ENCODE results near the gene KPTN. TPM values are rescaled to one million over a fixed set of nuclear protein-coding genes. Genes with fewer than 3 reads are reported as not detected.

Gene KPTN
- polyA plus RNA-seq, 1 donor (not counting 4 experiments of a cell fraction or from before 2014, with no cell fraction given), result 7.3 TPM

DNA sequence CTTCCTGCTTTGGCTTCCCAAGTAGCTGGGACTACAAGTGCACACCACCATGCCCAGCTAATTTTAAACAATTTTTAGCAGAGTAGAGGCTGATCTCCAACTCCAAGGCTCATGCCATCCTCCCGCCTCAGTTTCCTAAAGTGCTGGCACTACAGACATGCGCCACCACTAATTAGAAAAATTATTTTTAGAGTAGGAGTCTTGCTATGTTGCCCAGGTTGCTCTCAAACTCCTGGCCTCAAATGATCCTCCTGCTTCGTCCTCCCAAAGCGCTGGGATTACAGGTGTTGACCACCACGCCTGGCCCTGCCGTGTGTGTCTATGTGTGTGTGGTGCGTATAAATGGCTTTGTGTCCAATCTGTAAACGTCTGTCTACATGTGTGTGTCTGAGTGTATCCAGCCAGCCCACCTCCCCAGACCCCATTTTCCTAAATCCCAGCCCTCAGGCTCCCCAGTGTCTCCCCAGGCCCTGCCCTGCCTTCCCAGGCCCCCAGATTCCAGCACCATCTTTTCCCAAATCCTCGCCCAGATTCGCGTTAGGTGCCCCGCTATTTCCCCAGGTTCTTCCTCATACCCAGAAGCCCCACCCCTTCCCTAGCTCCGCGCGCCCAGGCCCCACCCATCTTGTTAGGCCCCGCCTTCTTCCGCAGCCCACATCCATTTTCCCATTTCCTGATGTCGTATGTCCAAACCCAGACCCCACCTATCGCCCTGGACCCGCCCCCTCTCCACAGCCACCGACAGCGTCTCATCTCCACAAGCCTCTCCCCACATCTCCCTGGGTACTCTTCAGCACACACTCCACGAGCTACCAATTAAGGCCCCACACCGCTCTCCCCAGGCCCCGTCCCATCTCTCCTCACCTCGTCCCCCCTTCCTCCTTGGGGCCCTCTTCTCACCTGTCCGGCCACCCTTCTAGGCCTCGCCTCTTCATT lies 37.2 kb downstream of the KPTN start:
- Histone ChIP-seq H3K9me1 (ENCODE audit: control insufficient read depth, extremely low read depth, insufficient read depth, low read length) (no peaks in the 10 kb centered on the region), H3K4me2 (ENCODE audit: control insufficient read depth, extremely low read depth, insufficient read depth, low read depth, low read length) (peak overlapping the region; percentile 25), H4K20me1 (ENCODE audit: control insufficient read depth, extremely low read depth, insufficient read depth, low read length) (peaks cover 2% of the 10 kb centered on the region), H3K4me1 (ENCODE audit: control insufficient read depth, extremely low read depth, insufficient read depth, low read length) (peaks cover 3% of the 10 kb centered on the region), H3K4me3 (ENCODE audit: control insufficient read depth in 2 of 3, extremely low read depth in 1 of 3, insufficient read depth in 2 of 3, low read depth in 1 of 3, low read length in 3 of 3) (peak overlapping the region in 1 of 3 experiments; percentile 36), H2AFZ (ENCODE audit: control insufficient read depth, low read length) (no peak overlapping the region), H3K79me2 (ENCODE audit: control insufficient read depth, insufficient read depth, low read length) (no peaks in the 10 kb centered on the region), H3K27ac (ENCODE audit: control insufficient read depth, insufficient read depth, low read length) (no peak overlapping the region), H3K36me3 (ENCODE audit: control insufficient read depth in 2 of 2, extremely low read depth in 1 of 2, insufficient read depth in 2 of 2, low read length in 2 of 2) (no peaks in the 10 kb centered on the region), H3K9ac (ENCODE audit: control insufficient read depth, extremely low read depth, insufficient read depth, low read length) (no peak overlapping the region), H3K9me3 (ENCODE audit: control insufficient read depth, low read depth, low read length) (no peaks in the 10 kb centered on the region), H3K27me3 (ENCODE audit: control insufficient read depth, extremely low read depth, insufficient read depth, low read length) (peaks cover 65% of the 10 kb centered on the region)
- DNase-seq (ENCODE audit: low read depth, low spot score) (no peak), FAIRE-seq (no peak)
- no peak for TF ChIP-seq EZH2 (IDR thresholded peaks at IDR 0.05; ENCODE audit: low read length)
- TF ChIP-seq, protein P1, sequence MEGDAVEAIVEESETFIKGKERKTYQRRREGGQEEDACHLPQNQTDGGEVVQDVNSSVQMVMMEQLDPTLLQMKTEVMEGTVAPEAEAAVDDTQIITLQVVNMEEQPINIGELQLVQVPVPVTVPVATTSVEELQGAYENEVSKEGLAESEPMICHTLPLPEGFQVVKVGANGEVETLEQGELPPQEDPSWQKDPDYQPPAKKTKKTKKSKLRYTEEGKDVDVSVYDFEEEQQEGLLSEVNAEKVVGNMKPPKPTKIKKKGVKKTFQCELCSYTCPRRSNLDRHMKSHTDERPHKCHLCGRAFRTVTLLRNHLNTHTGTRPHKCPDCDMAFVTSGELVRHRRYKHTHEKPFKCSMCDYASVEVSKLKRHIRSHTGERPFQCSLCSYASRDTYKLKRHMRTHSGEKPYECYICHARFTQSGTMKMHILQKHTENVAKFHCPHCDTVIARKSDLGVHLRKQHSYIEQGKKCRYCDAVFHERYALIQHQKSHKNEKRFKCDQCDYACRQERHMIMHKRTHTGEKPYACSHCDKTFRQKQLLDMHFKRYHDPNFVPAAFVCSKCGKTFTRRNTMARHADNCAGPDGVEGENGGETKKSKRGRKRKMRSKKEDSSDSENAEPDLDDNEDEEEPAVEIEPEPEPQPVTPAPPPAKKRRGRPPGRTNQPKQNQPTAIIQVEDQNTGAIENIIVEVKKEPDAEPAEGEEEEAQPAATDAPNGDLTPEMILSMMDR (optimal IDR thresholded peaks at IDR 0.05 in 1 of 3, IDR thresholded peaks at IDR 0.05 in 1 of 3, conservative IDR thresholded peaks at IDR 0.05 in 1 of 3; ENCODE audit: extremely low read depth in 1 of 3, insufficient read depth in 2 of 3, low read length in 3 of 3), result no peak
- dilution Hi-C loops (cut with MboI; ENCODE audit: extremely low pct_ligation_motif_present, low sequenced_read_pairs), result no loop called here

DNA sequence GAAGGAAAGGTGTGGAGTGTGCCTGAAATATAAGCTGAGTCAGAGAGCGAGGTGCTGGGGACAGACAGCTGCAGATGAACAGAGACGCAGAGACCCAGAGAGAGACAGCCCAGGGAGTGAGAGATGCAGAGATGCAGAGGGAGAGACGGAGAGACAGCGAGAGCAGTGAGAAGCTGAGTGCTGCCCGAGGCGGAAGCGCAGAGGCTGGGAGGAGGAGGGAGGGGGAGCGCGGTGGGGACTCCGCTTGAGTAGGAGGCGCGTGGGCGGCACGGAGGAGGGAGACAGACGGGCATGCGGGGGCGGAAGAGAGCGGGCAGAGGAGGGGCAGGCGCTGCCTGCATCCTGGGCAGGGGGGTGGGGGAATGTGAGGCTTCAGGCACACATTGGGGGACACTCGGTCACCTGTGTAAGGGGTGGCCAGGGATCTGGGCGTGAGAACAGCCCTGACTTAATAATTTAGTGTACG lies 38.0 kb downstream of the KPTN start:
- dilution Hi-C loops (cut with MboI; ENCODE audit: extremely low pct_ligation_motif_present, low sequenced_read_pairs), result no loop called here
- DNase-seq (ENCODE audit: low read depth, low spot score) (no peak), FAIRE-seq (no peak)
- TF ChIP-seq, protein P1 (optimal IDR thresholded peaks at IDR 0.05 in 1 of 3, IDR thresholded peaks at IDR 0.05 in 1 of 3, conservative IDR thresholded peaks at IDR 0.05 in 1 of 3; ENCODE audit: extremely low read depth in 1 of 3, insufficient read depth in 2 of 3, low read length in 3 of 3), result no peak
- TF ChIP-seq EZH2 (IDR thresholded peaks at IDR 0.05; ENCODE audit: low read length), result no peak
- H3K36me3 ChIP-seq (ENCODE audit: control insufficient read depth in 2 of 2, extremely low read depth in 1 of 2, insufficient read depth in 2 of 2, low read length in 2 of 2), result no peaks in the 10 kb centered on the region
- H3K4me1 ChIP-seq (ENCODE audit: control insufficient read depth, extremely low read depth, insufficient read depth, low read length), result peaks cover 3% of the 10 kb centered on the region
- no peaks in the 10 kb centered on the region for H3K9me1 ChIP-seq (ENCODE audit: control insufficient read depth, extremely low read depth, insufficient read depth, low read length)
- no peak overlapping the region for H3K4me3 ChIP-seq (ENCODE audit: control insufficient read depth in 2 of 3, extremely low read depth in 1 of 3, insufficient read depth in 2 of 3, low read depth in 1 of 3, low read length in 3 of 3)
- H3K9me3 ChIP-seq (ENCODE audit: control insufficient read depth, low read depth, low read length), result no peaks in the 10 kb centered on the region
- H3K27me3 ChIP-seq (ENCODE audit: control insufficient read depth, extremely low read depth, insufficient read depth, low read length), result peaks cover 66% of the 10 kb centered on the region
- no peak overlapping the region for H3K27ac ChIP-seq (ENCODE audit: control insufficient read depth, insufficient read depth, low read length)
- H4K20me1 ChIP-seq (ENCODE audit: control insufficient read depth, extremely low read depth, insufficient read depth, low read length), result peaks cover 2% of the 10 kb centered on the region
- H3K79me2 ChIP-seq (ENCODE audit: control insufficient read depth, insufficient read depth, low read length), result no peaks in the 10 kb centered on the region
- no peak overlapping the region for H2AFZ ChIP-seq (ENCODE audit: control insufficient read depth, low read length)
- H3K4me2 ChIP-seq (ENCODE audit: control insufficient read depth, extremely low read depth, insufficient read depth, low read depth, low read length), result peak overlapping the region; percentile 37
- H3K9ac ChIP-seq (ENCODE audit: control insufficient read depth, extremely low read depth, insufficient read depth, low read length), result no peak overlapping the region
